GM12891 (cell line): ENCODE measurements around the gene INTS7.

Experiments used
- POLR2A ChIP-seq: IDR thresholded peaks from 2 replicates; pipeline ENCODE4 v1.6.1; 2011; ENCODE audit warnings: low read depth, low read length, control low read depth
- POLR2AphosphoS5 ChIP-seq: IDR thresholded peaks from 2 replicates; pipeline ENCODE4 v1.6.1; 2011; ENCODE audit warnings: low read depth, low read length, control low read depth

DNA sequence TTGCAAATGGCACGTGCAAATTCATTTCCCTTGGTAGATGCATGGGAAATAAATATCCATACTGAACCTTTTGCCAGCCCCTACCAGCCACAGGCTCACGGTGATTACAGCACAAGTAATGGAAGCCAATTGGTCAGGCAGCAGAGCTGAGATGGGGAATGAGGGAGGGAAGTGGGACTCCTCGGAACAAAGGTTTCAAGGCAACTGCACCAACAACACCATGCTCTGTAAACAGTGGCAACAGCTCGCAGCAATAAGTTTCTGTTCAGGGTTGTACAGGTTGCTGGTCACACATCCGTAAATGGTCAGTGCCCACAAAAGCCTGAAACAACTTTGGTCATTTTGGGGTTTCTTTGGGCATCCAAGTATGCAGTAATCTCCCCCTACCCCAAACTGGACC, 142.1 kb downstream of the INTS7 start:
- TF ChIP-seq POLR2A (no peak), POLR2AphosphoS5 (no peak)
